NCI-H1694 (cell line): Measurements from ENCODE around the gene MAD2L1.
"Not testable (repeated sequence)": the region's sequence is repeated elsewhere in the genome, so short reads cannot be mapped to it uniquely, and the experiment has no call there.

Experiments
- DNase-seq: peaks from one replicate; lab custom pipeline; 2025; lab: John Stamatoyannopoulos, UW

The MAD2L1 gene

GRCh38 chr4:120066517-120067340 lies at the start of gene MAD2L1:
Gene MAD2L1, minus strand, starts transcription at chr4:120066848. Its CDS starts 114 bp downstream, at chr4:120066734.
- peak; percentile 89 for DNase-seq

DNA sequence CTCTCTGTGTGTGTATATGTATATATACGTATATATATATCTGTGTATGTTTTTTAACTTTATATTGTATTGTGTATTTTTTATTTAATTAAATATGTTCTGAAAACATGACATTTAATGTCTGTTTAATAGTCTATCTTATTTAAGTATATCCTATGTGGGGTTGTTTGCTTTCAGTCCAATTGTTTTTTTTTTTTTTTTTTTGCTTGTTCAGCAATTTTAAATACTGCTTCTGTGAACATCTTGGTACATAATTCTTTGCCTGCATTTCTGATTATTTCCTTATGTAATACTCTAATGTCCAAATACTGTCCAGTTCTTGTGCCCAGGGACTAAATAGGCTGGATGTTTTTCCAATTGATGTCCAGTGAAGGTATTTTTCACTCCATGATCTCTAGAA lies 45.1 kb upstream of the MAD2L1 start:
- DNase-seq, result no peak

- no peak for DNase-seq
These were observed 42.8 kb upstream of the MAD2L1 start for GRCh38 chr4:120109406-120109805.

- DNase-seq, result no peak
These were observed 38.8 kb upstream of the MAD2L1 start for GRCh38 chr4:120105472-120105871.

DNA sequence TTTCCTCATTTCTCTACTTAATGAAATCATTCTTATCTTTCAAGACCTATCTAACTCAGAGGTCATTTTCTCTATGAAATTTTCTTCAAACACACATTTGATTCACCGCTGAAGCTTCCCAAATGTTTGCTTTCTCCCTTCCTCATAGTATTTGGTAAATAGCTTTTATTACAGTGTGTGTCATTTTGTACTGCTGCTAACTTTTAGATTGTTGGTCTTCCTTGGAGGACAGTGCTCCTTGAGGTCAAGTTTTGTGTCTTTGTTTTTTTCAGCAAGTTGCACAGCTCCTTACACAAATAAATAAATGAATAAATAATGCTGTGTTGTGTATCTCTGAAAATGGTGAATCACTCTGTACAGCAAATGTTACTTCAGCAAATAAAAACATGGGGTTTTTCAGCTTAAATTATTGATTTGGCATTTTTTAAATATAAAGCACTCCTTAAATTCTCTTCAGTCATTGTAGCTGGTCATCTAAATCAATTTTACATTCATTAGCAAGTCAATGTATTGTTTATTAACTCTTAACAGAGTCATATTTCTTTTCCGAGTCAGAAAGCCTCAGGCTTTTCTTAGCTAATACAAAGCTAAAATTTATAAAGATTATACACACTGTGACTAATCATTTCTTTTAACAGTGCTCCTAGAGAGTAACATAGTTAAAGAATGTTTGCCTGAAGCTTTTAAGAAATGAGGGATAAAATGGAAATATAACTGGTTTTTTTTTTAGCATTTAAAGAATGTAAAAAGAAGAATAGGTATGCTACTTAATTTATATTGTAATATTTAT lies 30.1 kb upstream of the MAD2L1 start:
- DNase-seq, result no peak

DNA sequence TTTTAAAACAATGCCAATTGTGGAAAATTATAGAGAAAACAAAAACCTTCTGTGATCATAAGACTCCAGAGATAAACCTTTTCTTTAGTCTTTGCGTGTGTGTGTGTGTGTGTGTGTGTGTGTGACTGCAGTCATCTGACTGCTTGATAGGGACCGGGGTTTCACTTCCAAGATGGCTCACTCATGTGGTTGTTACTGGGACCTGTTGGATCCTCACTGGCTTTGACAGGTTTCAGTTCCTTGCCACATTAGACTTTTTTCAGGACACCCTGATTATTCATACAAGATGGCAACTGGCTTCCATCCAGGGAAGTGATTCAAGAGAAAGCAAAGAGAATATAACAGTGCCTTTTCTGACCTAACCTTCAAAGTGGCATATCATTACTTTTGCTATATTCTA lies 21.9 kb upstream of the MAD2L1 start:
- no peak for DNase-seq

DNA sequence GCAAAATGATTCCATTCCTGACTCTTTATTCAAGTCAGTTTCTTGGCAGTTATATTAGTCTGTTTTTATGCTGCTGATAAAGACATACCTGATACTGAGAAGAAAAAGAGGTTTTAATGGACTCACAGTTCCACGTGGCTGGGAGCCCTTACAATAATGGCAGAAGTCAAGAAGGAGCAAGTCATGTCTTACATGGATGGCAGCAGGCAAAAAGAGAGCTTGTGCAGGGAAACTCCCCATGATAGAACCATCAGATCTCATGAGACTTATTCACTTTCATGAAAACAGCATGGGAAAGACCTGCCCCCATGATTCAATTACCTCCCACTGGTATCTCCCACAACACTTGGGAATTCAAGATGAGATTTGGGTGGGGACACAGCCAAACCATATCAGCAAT lies 21.4 kb upstream of the MAD2L1 start:
- DNase-seq, result not testable (repeated sequence)

DNA sequence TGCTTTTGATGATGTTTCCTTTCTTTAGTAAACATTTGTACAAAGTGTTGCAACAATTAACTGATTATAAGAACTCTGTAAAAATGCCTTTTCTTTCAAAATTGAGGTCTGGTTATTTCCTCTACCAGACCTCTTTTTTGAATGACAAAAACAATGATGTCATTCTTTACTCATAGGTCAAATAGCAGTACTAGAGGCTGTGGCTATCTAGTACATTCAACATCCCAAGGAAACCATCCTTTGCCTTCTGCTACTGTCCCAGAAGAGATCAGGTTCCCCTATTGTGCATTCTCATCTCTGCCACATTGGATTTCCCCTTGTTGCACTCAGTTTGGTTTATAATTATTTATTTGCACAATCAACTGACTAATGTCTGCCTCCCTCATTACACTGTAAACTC lies 19.1 kb upstream of the MAD2L1 start:
- DNase-seq, result no peak

- DNase-seq, result no peak
These were observed 17.7 kb upstream of the MAD2L1 start for GRCh38 chr4:120084327-120084726.

- no peak for DNase-seq
These were observed 16.5 kb upstream of the MAD2L1 start for GRCh38 chr4:120083152-120083551.

DNA sequence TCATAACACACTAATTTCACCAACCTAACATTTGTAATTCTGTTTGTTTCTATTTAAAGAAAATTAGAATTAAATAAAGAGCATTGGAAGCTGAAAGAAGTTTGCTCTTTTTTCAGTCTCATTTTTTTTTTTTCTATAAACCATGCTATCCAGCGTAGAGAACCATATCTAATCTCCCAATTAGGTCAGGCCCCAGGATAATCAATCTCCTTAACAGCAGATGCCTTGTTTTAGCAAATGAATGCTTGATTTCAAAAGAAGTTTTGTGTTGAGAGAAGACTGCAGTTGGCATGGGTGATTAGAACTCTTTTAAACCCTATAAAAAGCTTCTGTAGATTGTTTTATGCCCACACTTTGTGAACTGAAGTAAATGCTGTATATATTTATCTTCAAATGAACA lies 15.6 kb upstream of the MAD2L1 start:
- no peak for DNase-seq

DNA sequence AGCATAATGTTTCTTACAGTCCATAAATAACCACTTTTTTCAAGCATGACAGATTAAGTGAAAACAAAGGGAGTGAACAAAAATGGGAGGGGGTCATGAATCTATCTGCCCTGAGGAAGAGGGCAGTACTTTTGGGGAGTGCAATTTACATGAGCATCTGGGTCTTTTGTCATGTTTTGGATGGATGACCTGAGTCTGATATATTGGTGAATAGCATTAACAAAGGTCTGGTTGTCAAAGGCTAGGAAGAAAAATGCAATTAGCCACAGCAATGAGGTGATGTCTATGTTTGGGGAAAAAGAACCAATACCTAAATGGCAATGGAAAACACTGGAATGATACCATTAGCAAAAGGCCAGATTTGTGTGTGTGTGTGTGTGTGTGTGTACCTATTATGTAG lies 15.1 kb upstream of the MAD2L1 start:
- DNase-seq, result no peak

- DNase-seq, result no peak
These were observed 13.9 kb upstream of the MAD2L1 start for GRCh38 chr4:120080533-120080932.

DNA sequence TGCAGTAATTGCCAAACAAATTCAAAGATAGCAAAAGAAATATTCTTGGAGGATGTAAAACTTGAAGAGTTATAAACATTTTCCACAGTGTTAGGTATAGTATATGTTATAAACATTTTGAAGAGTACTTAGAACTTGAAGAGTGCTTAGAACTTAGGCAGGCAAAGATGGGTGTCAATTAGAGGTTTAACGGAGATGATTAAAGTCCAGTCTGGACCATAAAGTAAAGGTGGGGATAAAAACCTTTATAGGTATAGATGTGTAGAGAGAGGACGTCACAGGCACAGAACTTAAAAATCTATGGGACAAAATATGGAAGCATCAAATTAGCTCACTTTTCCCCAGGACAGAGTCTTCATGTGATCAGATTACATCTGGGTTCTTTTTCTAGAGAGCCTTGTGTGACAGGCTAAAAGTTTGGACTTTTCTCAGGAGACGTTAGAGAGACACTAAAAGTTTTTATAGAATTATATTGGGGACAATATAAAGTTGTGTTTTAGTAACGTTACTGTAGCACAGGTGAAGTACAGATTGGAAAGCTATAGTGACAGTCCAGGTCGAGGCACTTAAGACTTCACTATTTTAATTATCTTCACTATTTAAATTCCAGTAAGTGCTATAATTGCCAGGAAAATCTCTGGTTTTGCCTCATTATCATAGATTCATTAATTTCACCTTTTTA lies 13.3 kb upstream of the MAD2L1 start:
- DNase-seq, result no peak

DNA sequence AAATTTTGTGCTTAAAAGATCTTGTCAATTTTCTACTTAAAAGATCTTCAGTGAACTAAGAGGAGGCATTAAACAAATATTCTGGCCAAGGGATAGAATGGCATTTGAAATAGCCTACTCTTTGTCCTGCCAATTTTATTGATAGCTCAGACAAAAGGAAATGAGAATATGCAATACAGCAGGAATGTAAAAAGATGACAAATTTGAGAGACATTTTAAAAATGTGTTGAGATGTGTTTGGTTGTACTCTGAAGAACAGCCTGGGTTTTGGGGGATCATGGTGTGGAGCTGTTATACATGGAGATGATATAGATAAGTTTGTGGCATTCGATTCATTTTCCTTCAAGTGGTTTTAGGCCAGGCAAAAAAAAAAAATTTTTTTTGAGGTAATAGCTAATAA lies 11.6 kb upstream of the MAD2L1 start:
- no peak for DNase-seq

DNA sequence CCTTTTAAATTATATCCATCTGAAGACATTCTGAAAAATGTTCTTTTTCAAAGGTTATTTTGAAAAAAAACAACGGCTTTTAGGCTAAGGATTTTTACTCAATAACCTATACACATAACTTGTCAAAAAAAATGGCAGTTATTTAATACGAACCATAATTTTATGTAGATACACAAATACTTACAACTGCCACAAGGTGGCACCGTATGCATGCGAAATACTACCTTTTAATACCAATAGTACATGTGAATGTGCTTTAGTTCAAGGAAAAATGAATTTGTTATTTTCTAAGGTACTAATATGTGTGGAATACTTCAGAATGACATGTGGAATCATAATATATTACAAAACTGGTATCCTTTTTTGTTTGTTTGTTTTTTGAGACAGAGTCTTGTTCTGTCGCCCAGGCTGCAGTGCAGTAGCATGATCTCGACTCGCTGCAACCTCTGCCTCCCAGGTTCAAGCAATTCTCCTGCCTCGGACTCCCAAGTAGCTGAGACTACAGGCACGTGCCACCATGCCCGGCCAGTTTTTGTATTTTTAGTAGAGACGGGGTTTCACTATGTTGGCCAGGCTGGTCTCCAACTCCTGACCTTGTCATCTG lies 4.6 kb upstream of the MAD2L1 start:
- DNase-seq, result peak; percentile 69

DNA sequence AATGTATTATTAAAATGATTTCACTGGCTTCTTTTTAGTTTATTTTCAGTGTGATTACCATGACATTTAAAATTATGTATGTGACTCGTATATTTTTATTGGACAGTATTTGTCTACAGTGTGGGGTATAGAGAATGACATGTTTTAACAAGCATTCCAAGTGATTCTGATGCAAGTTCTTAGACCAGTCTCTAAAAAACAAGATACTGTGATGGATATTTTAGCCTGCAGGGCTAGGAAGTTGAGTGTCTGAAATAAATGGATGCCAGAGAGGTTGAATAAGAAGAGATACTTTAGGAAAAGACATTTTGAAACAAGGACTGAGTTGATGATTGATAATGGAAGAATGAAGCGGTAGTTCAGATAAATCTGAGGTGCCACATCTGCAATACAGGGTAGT lies 3.5 kb upstream of the MAD2L1 start:
- DNase-seq, result no peak

- DNase-seq, result no peak
These were observed 603 bp downstream of the MAD2L1 start for GRCh38 chr4:120065974-120066516.

DNA sequence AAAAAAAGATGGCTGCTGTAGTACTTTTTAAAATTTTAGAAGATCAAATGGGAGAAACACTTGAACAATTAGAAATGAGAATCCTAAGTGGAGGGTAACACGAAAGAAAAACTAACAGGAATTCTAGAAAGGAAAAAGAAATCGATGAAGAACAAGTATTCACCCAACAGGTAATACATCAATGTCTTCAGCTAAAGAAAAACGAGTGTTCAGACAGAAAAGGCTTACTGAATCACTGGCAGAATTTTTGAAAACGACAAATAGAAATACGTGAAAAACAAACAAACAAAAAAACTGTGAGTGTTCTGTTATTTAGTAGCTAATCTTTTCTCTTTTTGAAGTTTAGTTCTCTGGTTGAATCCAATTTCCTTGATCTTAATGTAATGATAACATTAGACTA lies 1.8 kb downstream of the MAD2L1 start:
- DNase-seq, result no peak

- not testable (repeated sequence) for DNase-seq
These were observed 2.9 kb downstream of the MAD2L1 start for GRCh38 chr4:120063711-120064110.

GRCh38 chr4:120062663-120063195 lies 3.9 kb downstream of the MAD2L1 start:
- DNase-seq, result no peak

DNA sequence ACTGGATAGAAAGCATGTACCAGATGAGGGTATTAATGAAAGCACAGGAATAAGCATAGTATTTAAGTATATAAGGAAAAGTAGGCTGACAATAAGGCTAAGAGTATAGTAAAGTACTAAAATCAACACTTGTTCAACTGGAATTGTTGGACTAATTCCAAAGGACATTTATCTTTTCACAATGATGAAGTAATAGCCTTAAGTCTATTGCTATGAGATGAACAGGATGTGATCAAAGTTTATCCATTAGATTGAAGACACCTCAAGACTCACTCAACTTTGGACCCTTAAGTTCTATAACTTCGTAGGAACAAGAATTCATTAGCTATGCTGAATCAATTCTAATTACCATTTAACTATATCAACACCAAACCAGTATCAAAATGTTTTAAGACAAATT lies 7.6 kb downstream of the MAD2L1 start:
- no peak for DNase-seq
